GM12874 (cell line): Measurements from ENCODE around the gene PPP1R26.

Experiments
- CTCF ChIP-seq: IDR thresholded peaks from 2 replicates; pipeline ENCODE4 v1.5.1; 2011; ENCODE audit warnings: low read depth, mild to moderate bottlenecking, control low read depth, low read length, moderate library complexity; ENCODE audit not compliant: insufficient read depth

The PPP1R26 gene

GRCh38 chr9:135516132-135516860 lies 36.7 kb downstream of the PPP1R26 start:
- no peak for TF ChIP-seq CTCF

- TF ChIP-seq CTCF: no peak
Observed at GRCh38 chr9:135517407-135517822, 37.8 kb downstream of the PPP1R26 start.

GRCh38 chr9:135519179-135519971 lies 39.8 kb downstream of the PPP1R26 start:
- TF ChIP-seq CTCF: no peak

GRCh38 chr9:135520916-135521607 lies 41.5 kb downstream of the PPP1R26 start, which contains the start of gene LCN1:
TSS of gene LCN1 (plus strand) at chr9:135521440. CDS start at chr9:135521498, 58 bp downstream.
- TF ChIP-seq CTCF: no peak

- TF ChIP-seq CTCF: no peak
Observed at GRCh38 chr9:135521608-135522095, 42.1 kb downstream of the PPP1R26 start.

GRCh38 chr9:135522137-135522877 lies 42.7 kb downstream of the PPP1R26 start:
- TF ChIP-seq CTCF: no peak
